AG04450 (cell line): ENCODE measurements around the gene ZMYND8. TPM values are rescaled to one million over a fixed set of nuclear protein-coding genes. Genes with fewer than 3 reads are reported as not detected.

ENCODE experiments used
- CTCF ChIA-PET: fragments of 300-600, 350-600 bp; formaldehyde crosslinking; extraction: SDS; loops from one replicate; lab custom pipeline; 2022; ENCODE audit warnings: antibody characterized with exemption, inconsistent platforms; lab: Charles Lee
- POLR2A ChIA-PET: fragments of 350-600 bp; formaldehyde crosslinking; extraction: SDS; loops from one replicate; lab custom pipeline; 2021; ENCODE audit warnings: antibody characterized with exemption, inconsistent platforms; lab: Yijun Ruan, JAX
- DNase-seq: peaks from one replicate; pipeline ENCODE4 v3.0.0-alpha.2; 2011; ENCODE audit warnings: low read depth, low spot score
- H3K27ac ChIP-seq: one replicate; pipeline ENCODE4 v1.5.1; 2012; ENCODE audit warnings: low read depth, low read length, control low read depth
- H3K27me3 ChIP-seq: one replicate; pipeline ENCODE4 v1.6.0; 2012; ENCODE audit warnings: low read length; ENCODE audit not compliant: control insufficient read depth, insufficient read depth
- H3K4me3 ChIP-seq: 2 replicates; pipeline ENCODE4 v1.5.1; 2011; ENCODE audit warnings: mild to moderate bottlenecking, low read depth, low read length, control low read depth
- H3K9me3 ChIP-seq: 2 replicates; pipeline ENCODE4 v1.5.1; 2012; ENCODE audit warnings: low read length; ENCODE audit not compliant: control insufficient read depth, insufficient read depth
- polyA plus RNA-seq: library from polyadenylated mRNA; depleted of rRNA; stranded (reverse); fragments of >200 nt; gene quantifications from 2 replicates; pipeline ENCODE4 v1.2.3, GENCODE V29; 2011
- TF ChIP-seq, protein P1 (sequence below): IDR thresholded peaks from 2 replicates; pipeline ENCODE4 v1.5.1; 2011; ENCODE audit warnings: low read depth, low read length, control low read depth, inconsistent platforms

Gene ZMYND8
- polyA plus RNA-seq, 1 experiment: 23.1 TPM

DNA sequence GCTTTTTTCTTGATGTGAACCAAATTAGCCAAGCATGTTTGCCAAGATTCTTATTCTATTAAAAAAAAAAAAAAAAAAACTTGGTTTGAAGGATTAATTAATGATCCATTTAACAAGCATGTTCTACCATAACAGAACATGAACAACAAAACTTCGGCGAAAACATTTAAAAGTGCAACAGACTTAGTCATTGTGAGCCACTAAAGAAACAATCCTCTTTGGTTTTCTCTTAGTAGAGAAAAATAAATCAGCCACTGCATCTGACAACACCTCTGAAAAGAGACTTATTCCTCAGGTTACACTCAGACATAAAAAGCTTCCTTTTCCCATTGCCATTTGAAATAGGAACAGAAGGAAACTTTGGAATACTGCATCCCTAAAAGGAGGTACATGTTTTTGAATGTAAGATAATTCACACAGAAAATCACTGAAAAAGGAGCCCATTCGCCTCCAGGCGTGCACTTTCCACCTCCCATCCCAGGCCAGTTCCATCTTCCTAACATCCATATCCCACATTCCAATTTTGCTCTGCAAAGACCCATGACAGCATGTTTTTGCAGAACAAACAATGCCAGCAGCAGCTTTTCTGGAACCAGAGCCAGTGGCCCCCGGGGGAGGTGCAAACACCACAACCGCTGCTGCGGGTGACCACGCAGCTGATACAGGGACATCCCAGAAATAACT, 79.5 kb downstream of the ZMYND8 start:
- DNase-seq: no peak
- Histone ChIP-seq H3K27ac (peak overlapping the region; percentile 43), H3K27me3 (no peaks in the 10 kb centered on the region), H3K9me3 (peaks cover 2% of the 10 kb centered on the region; the same call in 1 of the 2 replicates), H3K4me3 (no peak overlapping the region)
- CTCF ChIA-PET: interaction anchor here (1.3 to 10.9 kb wide), 3 partner anchors 24 to 105 kb away, joined by 3 to 561 read pairs (median 3); no protein-coding TSS in a partner anchor
- POLR2A ChIA-PET: no interaction called here
- TF ChIP-seq, protein P1, sequence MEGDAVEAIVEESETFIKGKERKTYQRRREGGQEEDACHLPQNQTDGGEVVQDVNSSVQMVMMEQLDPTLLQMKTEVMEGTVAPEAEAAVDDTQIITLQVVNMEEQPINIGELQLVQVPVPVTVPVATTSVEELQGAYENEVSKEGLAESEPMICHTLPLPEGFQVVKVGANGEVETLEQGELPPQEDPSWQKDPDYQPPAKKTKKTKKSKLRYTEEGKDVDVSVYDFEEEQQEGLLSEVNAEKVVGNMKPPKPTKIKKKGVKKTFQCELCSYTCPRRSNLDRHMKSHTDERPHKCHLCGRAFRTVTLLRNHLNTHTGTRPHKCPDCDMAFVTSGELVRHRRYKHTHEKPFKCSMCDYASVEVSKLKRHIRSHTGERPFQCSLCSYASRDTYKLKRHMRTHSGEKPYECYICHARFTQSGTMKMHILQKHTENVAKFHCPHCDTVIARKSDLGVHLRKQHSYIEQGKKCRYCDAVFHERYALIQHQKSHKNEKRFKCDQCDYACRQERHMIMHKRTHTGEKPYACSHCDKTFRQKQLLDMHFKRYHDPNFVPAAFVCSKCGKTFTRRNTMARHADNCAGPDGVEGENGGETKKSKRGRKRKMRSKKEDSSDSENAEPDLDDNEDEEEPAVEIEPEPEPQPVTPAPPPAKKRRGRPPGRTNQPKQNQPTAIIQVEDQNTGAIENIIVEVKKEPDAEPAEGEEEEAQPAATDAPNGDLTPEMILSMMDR: no peak

DNA sequence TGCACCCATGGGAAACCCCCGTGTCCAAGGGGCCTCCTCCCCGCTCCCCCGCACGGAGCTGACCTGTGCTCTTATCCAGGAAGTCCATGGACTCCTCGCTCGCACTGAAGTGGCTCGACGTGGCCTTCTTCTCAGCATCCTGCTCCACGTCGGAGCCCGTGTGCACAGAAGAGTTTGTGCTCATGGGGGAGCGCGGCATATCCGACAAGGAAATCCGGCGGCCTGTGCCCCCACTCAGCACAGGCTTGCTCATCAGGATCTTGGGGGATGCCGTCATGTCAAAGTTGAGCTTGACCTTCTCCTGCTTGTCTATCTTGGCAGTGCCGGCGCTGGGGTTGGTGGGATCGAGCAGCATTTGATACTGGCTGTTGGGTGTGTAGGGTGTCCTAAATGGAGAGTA, 80.2 kb downstream of the ZMYND8 start:
- Histone ChIP-seq H3K4me3 (no peak overlapping the region), H3K27me3 (no peaks in the 10 kb centered on the region), H3K27ac (peak overlapping the region; percentile 53), H3K9me3 (peaks cover 2% of the 10 kb centered on the region; the same call in 1 of the 2 replicates)
- POLR2A ChIA-PET: no interaction called here
- DNase-seq: no peak
- CTCF ChIA-PET: interaction anchor here (10.9 kb wide), 1 partner anchor 106 kb away, joined by 561 read pairs; no protein-coding TSS in a partner anchor
- TF ChIP-seq, protein P1: no peak

DNA sequence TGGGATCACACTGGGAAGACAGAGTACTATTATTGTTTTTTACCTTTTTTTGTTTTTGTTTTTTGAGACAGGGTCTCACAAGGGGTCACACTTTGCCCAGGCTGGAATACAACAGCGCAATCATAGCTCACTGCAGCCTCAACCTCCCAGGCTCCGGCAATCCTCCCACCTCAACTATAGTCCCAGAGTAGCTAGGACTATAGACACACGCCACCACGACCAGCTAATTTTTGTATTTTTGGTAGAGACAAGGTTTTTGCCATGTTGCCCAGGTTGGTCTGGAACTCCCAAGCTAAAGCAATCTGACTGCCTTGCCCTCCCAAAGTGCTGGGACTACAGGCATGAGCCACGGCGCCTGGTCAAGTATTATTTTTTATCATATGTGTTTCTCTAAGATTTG, 81.0 kb downstream of the ZMYND8 start:
- no peak for DNase-seq
- CTCF ChIA-PET: interaction anchor here (1.0 to 10.9 kb wide), 5 partner anchors 12 to 348 kb away, joined by 3 to 561 read pairs (median 26); no protein-coding TSS in a partner anchor
- TF ChIP-seq, protein P1: no peak
- no peaks in the 10 kb centered on the region for H3K27me3 ChIP-seq
- H3K4me3 ChIP-seq: no peak overlapping the region
- POLR2A ChIA-PET: interaction anchor here (2.1 kb wide), 1 partner anchor 34 kb away, joined by 8 read pairs; no protein-coding TSS in a partner anchor
- peaks cover 2% of the 10 kb centered on the region; the same call in 1 of the 2 replicates for H3K9me3 ChIP-seq
- peak overlapping the region; percentile 87 for H3K27ac ChIP-seq

DNA sequence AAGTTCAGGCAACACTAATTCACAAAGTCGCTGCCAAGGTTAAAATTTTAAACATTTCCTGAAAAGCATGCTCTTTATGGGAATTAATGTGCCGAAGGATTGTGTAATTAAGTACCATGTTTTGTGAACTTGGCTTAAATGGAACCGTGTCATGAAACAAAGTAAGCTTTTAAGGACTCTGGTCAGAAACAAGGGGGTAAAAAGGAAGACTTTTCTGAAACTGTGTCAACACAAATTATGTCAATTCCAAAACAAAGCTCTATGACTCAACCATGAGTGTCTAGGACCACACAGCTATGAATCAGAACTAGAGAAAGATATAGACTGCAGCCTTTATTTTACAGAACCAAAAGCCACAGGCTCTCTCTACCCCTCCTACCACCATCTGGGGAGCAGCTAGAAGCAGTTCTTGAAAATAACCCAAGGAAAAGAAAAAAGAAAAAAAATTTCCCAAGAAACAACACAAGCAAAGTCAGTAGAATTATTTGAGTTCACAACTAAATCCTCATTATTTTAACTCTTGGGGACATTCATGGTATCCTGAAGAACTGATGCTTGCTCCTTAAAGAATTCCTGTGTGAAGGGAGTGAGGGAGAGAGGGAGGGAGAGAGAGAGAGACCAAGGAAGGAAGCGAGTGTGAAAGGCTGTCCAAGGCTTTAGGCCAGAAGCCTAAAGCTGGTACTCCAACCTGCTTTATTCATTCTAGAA, 81.9 kb downstream of the ZMYND8 start:
- Histone ChIP-seq H3K9me3 (peaks cover 2% of the 10 kb centered on the region; the same call in 1 of the 2 replicates), H3K27me3 (no peaks in the 10 kb centered on the region), H3K27ac (peak overlapping the region; percentile 87), H3K4me3 (no peak overlapping the region)
- TF ChIP-seq, protein P1: no peak
- POLR2A ChIA-PET: interaction anchor here (0.6 to 2.1 kb wide), 10 partner anchors 33 to 227 kb away, joined by 3 to 12 read pairs (median 4); partner anchors contain the start of genes NCOA3 and ZMYND8
- DNase-seq: peak; percentile 84
- CTCF ChIA-PET: interaction anchor here (0.9 to 10.9 kb wide), 19 partner anchors 9 to 349 kb away, joined by 3 to 561 read pairs (median 6); partner anchors contain the start of gene NCOA3
